ENCODE measurements around the gene EMX1. TPM values are rescaled to one million over a fixed set of nuclear protein-coding genes. Genes with fewer than 3 reads are reported as not detected.
A peak's percentile ranks its signal among the peaks of the same experiment; 100 is the strongest.

EMX1 gene
- total RNA-seq, 1 donor from 2014 or later, result not detected

DNA sequence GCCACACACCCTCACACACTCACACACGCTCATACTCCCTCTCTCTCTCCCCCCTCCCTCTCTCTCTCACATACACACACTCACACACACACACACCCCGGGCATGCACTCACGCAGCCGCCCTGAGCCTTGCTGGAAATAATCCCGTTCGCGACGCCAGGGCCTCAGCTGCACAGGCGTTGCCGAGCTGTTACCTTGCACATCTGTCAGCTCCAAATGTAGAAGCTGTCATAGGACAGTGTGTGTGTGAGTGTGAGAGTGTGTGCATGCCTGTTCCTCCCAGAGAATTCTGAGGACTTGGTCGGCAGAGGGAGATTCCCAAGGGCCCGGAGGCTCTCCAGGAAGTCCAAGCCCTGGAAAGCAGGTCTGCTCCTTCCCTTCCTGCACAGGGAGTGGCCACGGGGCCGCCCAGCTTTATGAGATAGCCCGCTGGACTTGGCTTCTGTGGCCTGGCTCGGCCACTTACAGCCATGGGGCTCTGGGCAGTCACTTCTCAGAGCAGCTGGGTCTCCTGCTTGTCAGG, 21.5 kb upstream of the EMX1 start:
- Histone ChIP-seq H3K27ac (no peak overlapping the region), H3K27me3 (no peaks in the 10 kb centered on the region), H3K4me1 (peaks cover 0 to 3% of the 10 kb centered on the region in 2 donors), H3K36me3 (peaks cover 0 to 4% of the 10 kb centered on the region in 2 donors), H3K4me3 (peak overlapping the region in 1 of 2 donors; percentile 25), H3K9me3 (no peaks in the 10 kb centered on the region)
- DNase-seq (ENCODE audit: low spot score in 2 of 2), result peak in 1 of 2 donors; percentile 65
- intact Hi-C loops (cut with DNase I), result no loop called here
- no peak for TF ChIP-seq CTCF (IDR thresholded peaks at IDR 0.05)

DNA sequence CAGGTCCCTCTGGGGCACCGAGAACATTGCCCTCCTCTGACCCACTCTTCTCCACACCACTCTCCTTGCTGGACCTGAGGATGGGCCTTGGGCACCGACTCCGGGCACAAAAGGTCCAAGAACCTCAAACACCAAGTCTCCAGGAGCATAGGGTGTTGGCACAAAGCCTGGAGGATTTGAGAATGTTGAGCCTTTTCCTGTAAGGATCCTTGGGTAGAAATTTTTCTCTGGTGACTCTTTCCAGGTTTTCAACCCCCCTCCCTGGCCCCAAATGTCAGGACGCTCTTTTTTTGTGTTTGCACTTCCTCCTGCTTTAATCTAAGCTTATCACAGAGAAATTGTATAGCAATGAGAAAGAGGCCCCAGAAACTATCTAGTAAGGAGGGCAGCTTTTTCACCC, 20.9 kb upstream of the EMX1 start:
- no peak overlapping the region for H3K27ac ChIP-seq
- TF ChIP-seq CTCF (IDR thresholded peaks at IDR 0.05), result no peak
- intact Hi-C loops (cut with DNase I), result no loop called here
- no peaks in the 10 kb centered on the region for H3K27me3 ChIP-seq
- H3K9me3 ChIP-seq, result no peaks in the 10 kb centered on the region
- no peak for DNase-seq (ENCODE audit: low spot score in 2 of 2)
- H3K36me3 ChIP-seq, result peaks cover 0 to 4% of the 10 kb centered on the region in 2 donors
- H3K4me3 ChIP-seq, result no peak overlapping the region
- peaks cover 0 to 3% of the 10 kb centered on the region in 2 donors for H3K4me1 ChIP-seq

DNA sequence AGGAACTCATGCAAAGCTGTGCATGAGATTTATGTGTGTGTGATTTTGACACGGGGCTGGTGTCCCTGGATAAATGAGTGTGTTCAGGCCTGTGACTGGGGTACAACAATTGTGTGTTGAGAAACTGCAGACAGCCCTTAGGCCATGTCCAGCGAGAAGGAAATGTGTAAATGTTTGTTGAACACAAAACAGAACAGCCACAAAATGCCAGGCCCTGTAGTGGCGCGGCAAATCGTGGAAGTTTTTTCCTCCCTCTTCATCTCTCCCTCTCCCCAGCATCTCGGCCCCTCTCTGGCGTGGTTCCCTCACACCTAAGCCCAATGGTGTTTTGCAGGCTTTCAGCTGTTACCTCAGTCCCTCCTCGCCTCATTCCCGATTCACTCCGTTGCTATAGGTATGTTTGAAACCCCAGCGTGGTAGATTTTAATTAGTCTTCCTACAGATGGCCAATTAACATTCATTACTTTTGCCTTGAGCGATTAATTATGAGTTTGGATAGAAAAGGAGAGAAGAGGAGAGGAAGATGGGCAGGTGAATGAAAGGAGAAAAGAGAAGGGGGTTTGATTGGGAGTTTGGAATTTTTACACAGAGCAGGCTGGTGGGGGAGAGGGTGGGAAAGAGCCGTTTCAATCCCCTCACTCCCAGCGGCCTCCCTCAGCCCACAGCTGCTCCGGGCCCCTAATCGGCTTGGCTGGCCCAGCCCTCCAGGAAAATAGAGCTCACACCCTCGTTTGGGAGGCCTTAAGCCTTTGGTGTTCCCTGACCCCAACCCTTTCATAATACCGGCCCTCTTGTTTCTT, 19.3 kb upstream of the EMX1 start:
- Histone ChIP-seq H3K27me3 (no peaks in the 10 kb centered on the region), H3K36me3 (no peaks in the 10 kb centered on the region), H3K9me3 (no peaks in the 10 kb centered on the region), H3K4me3 (no peak overlapping the region), H3K27ac (no peak overlapping the region), H3K4me1 (peaks cover 0 to 3% of the 10 kb centered on the region in 2 donors)
- DNase-seq (ENCODE audit: low spot score in 2 of 2), result no peak
- intact Hi-C loops (cut with DNase I), result no loop called here
- TF ChIP-seq CTCF (IDR thresholded peaks at IDR 0.05), result no peak

- Histone ChIP-seq H3K4me3 (no peak overlapping the region), H3K36me3 (no peaks in the 10 kb centered on the region), H3K27ac (no peak overlapping the region), H3K9me3 (no peaks in the 10 kb centered on the region), H3K27me3 (no peaks in the 10 kb centered on the region), H3K4me1 (peaks cover 0 to 3% of the 10 kb centered on the region in 2 donors)
- intact Hi-C loops (cut with DNase I), result no loop called here
- TF ChIP-seq CTCF (IDR thresholded peaks at IDR 0.05), result no peak
- DNase-seq (ENCODE audit: low spot score in 2 of 2), result no peak
Measured at GRCh38 chr2:72898585-72898906, 18.8 kb upstream of the EMX1 start.

- DNase-seq (ENCODE audit: low spot score in 2 of 2), result no peak
- TF ChIP-seq CTCF (IDR thresholded peaks at IDR 0.05), result no peak
- intact Hi-C loops (cut with DNase I), result no loop called here
- H3K4me3 ChIP-seq, result no peak overlapping the region
- H3K4me1 ChIP-seq, result peaks cover 0 to 2% of the 10 kb centered on the region in 2 donors
- no peak overlapping the region for H3K27ac ChIP-seq
- H3K27me3 ChIP-seq, result no peaks in the 10 kb centered on the region
- H3K9me3 ChIP-seq, result no peaks in the 10 kb centered on the region
- H3K36me3 ChIP-seq, result no peaks in the 10 kb centered on the region
Measured at GRCh38 chr2:72900191-72900825, 17.0 kb upstream of the EMX1 start.

Measured in ascending aorta (tissue), 2 donors.